ENCODE results near the gene PTPRG. TPM values are rescaled to one million over a fixed set of nuclear protein-coding genes. Genes with fewer than 3 reads are reported as not detected.

PTPRG gene
- total and polyA plus RNA-seq, 12 donors: 6.3 to 119 (median 72.2) TPM

- no peak for DNase-seq
- Histone ChIP-seq H3K4me3 (no peak overlapping the region), H3K27me3 (no peaks in the 10 kb centered on the region), H3K9me3 (replicated peaks in 1 of 3) (no peaks in the 10 kb centered on the region), H3K36me3 (replicated peaks in 1 of 2) (no peaks in the 10 kb centered on the region), H3K27ac (no peak overlapping the region), H3K4me1 (replicated peaks in 1 of 2) (peaks cover under 1 to 6% of the 10 kb centered on the region in 2 donors)
- 29 to 77% (median 76%) methylated on average over 1 of the region's 1 CpG; no CpG with 5 or more reads in 1 of the 4 donors for WGBS, 4 donors
- intact Hi-C loops (cut with DNase I): loop anchor here in 1 of 2 donors (10.0 kb wide), 1 partner anchor 321 kb away; no protein-coding TSS in a partner anchor
- TF ChIP-seq POLR2A (IDR thresholded peaks at IDR 0.05): no peak
- TF ChIP-seq, protein P1, sequence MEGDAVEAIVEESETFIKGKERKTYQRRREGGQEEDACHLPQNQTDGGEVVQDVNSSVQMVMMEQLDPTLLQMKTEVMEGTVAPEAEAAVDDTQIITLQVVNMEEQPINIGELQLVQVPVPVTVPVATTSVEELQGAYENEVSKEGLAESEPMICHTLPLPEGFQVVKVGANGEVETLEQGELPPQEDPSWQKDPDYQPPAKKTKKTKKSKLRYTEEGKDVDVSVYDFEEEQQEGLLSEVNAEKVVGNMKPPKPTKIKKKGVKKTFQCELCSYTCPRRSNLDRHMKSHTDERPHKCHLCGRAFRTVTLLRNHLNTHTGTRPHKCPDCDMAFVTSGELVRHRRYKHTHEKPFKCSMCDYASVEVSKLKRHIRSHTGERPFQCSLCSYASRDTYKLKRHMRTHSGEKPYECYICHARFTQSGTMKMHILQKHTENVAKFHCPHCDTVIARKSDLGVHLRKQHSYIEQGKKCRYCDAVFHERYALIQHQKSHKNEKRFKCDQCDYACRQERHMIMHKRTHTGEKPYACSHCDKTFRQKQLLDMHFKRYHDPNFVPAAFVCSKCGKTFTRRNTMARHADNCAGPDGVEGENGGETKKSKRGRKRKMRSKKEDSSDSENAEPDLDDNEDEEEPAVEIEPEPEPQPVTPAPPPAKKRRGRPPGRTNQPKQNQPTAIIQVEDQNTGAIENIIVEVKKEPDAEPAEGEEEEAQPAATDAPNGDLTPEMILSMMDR (IDR thresholded peaks at IDR 0.05): no peak
Observed at GRCh38 chr3:61863579-61863978, 302.2 kb downstream of the PTPRG start.

DNA sequence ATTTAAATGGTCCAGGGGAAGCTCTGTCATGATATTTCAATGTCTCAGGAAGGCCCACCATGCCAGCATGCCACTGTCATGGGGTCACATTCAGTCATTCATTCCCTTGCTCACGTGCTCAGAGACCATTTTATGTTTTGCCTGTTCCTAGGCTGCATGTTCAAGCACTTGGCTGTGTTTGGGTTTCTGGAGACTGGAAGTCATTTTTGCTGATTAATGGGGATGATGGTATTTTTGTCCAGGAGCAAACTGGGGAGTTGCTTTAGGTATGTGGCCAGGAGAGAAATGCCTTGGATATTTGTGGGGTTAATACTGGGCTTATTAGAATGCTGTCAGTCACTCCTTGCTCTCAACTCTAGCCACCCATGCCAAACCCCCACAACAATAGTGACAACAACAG, 303.5 kb downstream of the PTPRG start:
- Histone ChIP-seq H3K9me3 (replicated peaks in 1 of 3) (no peaks in the 10 kb centered on the region), H3K4me1 (replicated peaks in 1 of 2) (peaks cover 0 to 6% of the 10 kb centered on the region in 2 donors), H3K4me3 (no peak overlapping the region), H3K27ac (no peak overlapping the region), H3K36me3 (replicated peaks in 1 of 2) (no peaks in the 10 kb centered on the region), H3K27me3 (no peaks in the 10 kb centered on the region)
- TF ChIP-seq, protein P1 (IDR thresholded peaks at IDR 0.05): no peak
- TF ChIP-seq POLR2A (IDR thresholded peaks at IDR 0.05): no peak
- WGBS, 4 donors: 84 to 94% (median 85%) methylated on average over 1 of the region's 1 CpG
- DNase-seq: no peak
- intact Hi-C loops (cut with DNase I): loop anchor here in 1 of 2 donors (10.0 kb wide), 1 partner anchor 320 kb away; no protein-coding TSS in a partner anchor

- H3K36me3 ChIP-seq (replicated peaks in 1 of 2): no peaks in the 10 kb centered on the region
- H3K9me3 ChIP-seq (replicated peaks in 1 of 3): no peaks in the 10 kb centered on the region
- intact Hi-C loops (cut with DNase I): loop anchor here in 1 of 2 donors (10.0 kb wide), 1 partner anchor 319 kb away; no protein-coding TSS in a partner anchor
- no peak for DNase-seq
- H3K4me1 ChIP-seq (replicated peaks in 1 of 2): peaks cover 0 to 6% of the 10 kb centered on the region in 2 donors
- TF ChIP-seq, protein P1 (IDR thresholded peaks at IDR 0.05): no peak
- no peak for TF ChIP-seq POLR2A (IDR thresholded peaks at IDR 0.05)
- 83 to 93% (median 90%) methylated on average over 6 of the region's 6 CpGs for WGBS, 4 donors
- no peaks in the 10 kb centered on the region for H3K27me3 ChIP-seq
- no peak overlapping the region for H3K27ac ChIP-seq
- H3K4me3 ChIP-seq: no peak overlapping the region
Observed at GRCh38 chr3:61865466-61866152, 304.2 kb downstream of the PTPRG start.

DNA sequence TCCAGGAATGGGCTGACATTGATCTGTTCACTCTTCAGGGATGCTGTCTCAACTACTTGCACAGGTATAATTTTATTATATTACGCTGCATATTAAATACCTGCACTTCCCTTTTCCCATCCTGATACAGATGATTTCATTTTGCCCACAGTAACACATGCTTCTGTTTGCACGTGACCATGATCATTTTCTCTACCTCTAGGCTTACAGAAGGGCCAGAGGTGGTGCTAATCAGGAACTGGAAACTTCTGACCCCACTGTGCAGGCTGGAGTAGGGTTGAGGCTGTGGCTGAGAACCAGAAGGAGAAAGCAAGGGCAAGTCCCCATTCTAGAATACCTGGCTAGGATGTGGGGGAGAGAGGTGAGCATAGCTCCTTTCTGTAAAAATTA, 304.8 kb downstream of the PTPRG start:
- Histone ChIP-seq H3K9me3 (replicated peaks in 1 of 3) (no peaks in the 10 kb centered on the region), H3K36me3 (replicated peaks in 1 of 2) (no peaks in the 10 kb centered on the region), H3K27me3 (no peaks in the 10 kb centered on the region), H3K27ac (no peak overlapping the region), H3K4me3 (no peak overlapping the region), H3K4me1 (replicated peaks in 1 of 2) (peaks cover 0 to 6% of the 10 kb centered on the region in 2 donors)
- intact Hi-C loops (cut with DNase I): loop anchor here in 1 of 2 donors (10.0 kb wide), 1 partner anchor 319 kb away; no protein-coding TSS in a partner anchor
- WGBS, 4 donors: 82 to 91% (median 89%) methylated on average over 2 of the region's 2 CpGs
- TF ChIP-seq POLR2A (IDR thresholded peaks at IDR 0.05): no peak
- TF ChIP-seq, protein P1 (IDR thresholded peaks at IDR 0.05): no peak
- no peak for DNase-seq

All from adrenal gland (tissue), 12 donors.